Measurements from ENCODE around the gene FGF22.

DNA sequence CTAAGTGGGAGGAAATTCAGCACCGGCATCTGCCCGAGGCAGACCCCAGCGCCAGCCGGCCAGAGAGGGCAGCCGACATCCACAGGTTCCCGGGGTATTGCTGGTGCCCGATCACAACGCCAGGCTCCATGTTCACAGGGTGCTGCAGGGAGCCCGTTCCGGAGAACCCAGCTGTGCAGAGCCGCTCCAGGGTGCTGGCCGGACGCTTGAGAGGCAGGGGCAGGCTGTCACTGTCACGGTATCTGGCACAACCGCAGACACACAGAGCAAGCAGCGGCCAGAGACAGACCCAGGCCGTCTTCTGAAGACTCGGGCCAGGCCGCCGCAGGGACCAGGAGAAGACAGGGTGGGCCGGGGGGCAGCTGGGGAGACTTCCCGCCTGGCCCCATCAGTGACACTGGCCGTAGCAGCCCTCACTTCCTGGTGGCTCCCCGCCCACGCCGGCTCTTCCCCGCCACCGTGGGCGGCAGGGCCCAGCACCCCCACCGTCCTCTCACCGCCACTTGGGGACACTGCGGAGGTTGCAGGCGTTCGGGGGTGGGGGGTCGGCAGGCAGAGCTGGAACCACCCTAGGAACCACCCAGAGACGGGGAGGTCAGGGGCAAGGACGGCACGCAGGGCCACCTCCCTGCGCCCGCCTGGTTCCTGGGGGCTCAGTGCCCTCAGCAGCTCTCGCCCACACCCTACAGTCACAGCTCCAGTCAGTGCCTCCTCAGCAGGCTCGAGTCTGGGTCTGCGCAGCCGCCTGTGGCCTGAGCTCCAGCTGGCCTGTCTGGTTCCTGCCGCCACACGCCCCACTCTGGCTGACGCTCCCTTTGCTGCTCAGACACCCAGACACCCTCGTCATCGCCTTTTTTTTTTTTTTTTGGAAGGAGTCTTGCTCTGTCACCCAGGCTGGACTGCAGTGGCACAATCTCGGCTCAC, 19.5 kb downstream of the FGF22 start:
- TF ChIP-seq POLR2A (IDR thresholded peaks at IDR 0.05; ENCODE audit: low read depth, low read length) (no peak), MAFK (IDR thresholded peaks at IDR 0.05; ENCODE audit: low read depth, low read length) (no peak), MAZ (IDR thresholded peaks at IDR 0.05; ENCODE audit: borderline replicate concordance, low read depth, low read length) (no peak), CEBPB (IDR thresholded peaks at IDR 0.05; ENCODE audit: low read depth, low read length) (no peak), FOS (IDR thresholded peaks at IDR 0.05; ENCODE audit: low read depth, low read length) (no peak), RCOR1 (IDR thresholded peaks at IDR 0.05; ENCODE audit: insufficient replicate concordance, low read length) (no peak), RFX5 (IDR thresholded peaks at IDR 0.05; ENCODE audit: low read depth, low read length) (no peak), RAD21 (IDR thresholded peaks at IDR 0.05; ENCODE audit: low read length) (no peak)
- TF ChIP-seq, protein P1, sequence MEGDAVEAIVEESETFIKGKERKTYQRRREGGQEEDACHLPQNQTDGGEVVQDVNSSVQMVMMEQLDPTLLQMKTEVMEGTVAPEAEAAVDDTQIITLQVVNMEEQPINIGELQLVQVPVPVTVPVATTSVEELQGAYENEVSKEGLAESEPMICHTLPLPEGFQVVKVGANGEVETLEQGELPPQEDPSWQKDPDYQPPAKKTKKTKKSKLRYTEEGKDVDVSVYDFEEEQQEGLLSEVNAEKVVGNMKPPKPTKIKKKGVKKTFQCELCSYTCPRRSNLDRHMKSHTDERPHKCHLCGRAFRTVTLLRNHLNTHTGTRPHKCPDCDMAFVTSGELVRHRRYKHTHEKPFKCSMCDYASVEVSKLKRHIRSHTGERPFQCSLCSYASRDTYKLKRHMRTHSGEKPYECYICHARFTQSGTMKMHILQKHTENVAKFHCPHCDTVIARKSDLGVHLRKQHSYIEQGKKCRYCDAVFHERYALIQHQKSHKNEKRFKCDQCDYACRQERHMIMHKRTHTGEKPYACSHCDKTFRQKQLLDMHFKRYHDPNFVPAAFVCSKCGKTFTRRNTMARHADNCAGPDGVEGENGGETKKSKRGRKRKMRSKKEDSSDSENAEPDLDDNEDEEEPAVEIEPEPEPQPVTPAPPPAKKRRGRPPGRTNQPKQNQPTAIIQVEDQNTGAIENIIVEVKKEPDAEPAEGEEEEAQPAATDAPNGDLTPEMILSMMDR (conservative IDR thresholded peaks at IDR 0.05; ENCODE audit: low read depth, low read length), result no peak
- TF ChIP-seq, protein P2, sequence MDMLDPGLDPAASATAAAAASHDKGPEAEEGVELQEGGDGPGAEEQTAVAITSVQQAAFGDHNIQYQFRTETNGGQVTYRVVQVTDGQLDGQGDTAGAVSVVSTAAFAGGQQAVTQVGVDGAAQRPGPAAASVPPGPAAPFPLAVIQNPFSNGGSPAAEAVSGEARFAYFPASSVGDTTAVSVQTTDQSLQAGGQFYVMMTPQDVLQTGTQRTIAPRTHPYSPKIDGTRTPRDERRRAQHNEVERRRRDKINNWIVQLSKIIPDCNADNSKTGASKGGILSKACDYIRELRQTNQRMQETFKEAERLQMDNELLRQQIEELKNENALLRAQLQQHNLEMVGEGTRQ (IDR thresholded peaks at IDR 0.05; ENCODE audit: low read depth, low read length), result no peak

Data from IMR-90 (cell line).